Measurements from ENCODE around the gene TNFSF13.
A peak's percentile ranks its signal among the peaks of the same experiment; 100 is the strongest.

Gene TNFSF13

GRCh38 chr17:7575959-7576358 is 17.4 kb downstream of the TNFSF13 start:
- no peak for DNase-seq

- no peak for DNase-seq
These were observed 17.9 kb downstream of the TNFSF13 start for GRCh38 chr17:7576432-7576937.

GRCh38 chr17:7577327-7578199 is 19.0 kb downstream of the TNFSF13 start:
- DNase-seq: no peak

GRCh38 chr17:7579001-7579833 is 20.7 kb downstream of the TNFSF13 start, which contains the start of gene CD68:
CD68 (plus strand) TSS chr17:7579638; CDS start chr17:7579678, 40 bp downstream.
- DNase-seq: peak; percentile 63

GRCh38 chr17:7579834-7580603 is 21.5 kb downstream of the TNFSF13 start:
- no peak for DNase-seq

GRCh38 chr17:7580604-7581575 is 22.3 kb downstream of the TNFSF13 start:
- DNase-seq: no peak

GRCh38 chr17:7582396-7583252 is 24.1 kb downstream of the TNFSF13 start:
- no peak for DNase-seq

- DNase-seq: peak; percentile 99
These were observed 24.9 kb downstream of the TNFSF13 start, which contains the start of gene MPDU1 for GRCh38 chr17:7583253-7584109. MPDU1 (plus strand) TSS chr17:7583852; CDS start chr17:7583863, 11 bp downstream.

- DNase-seq: no peak
These were observed 28.3 kb downstream of the TNFSF13 start for GRCh38 chr17:7586673-7587419.

- DNase-seq: no peak
These were observed 29.0 kb downstream of the TNFSF13 start for GRCh38 chr17:7587420-7588151.

- no peak for DNase-seq
These were observed 30.1 kb downstream of the TNFSF13 start for GRCh38 chr17:7588553-7589203.

GRCh38 chr17:7589204-7589868 is 30.8 kb downstream of the TNFSF13 start:
- DNase-seq: peak; percentile 82

GRCh38 chr17:7589891-7590691 is 31.5 kb downstream of the TNFSF13 start, which contains the start of gene SOX15:
SOX15 (minus strand) TSS chr17:7590094; CDS start chr17:7589676, 418 bp downstream.
- no peak for DNase-seq

- DNase-seq: no peak
These were observed 32.2 kb downstream of the TNFSF13 start for GRCh38 chr17:7590743-7591142.

- DNase-seq: no peak
These were observed 33.0 kb downstream of the TNFSF13 start for GRCh38 chr17:7591596-7591995.

Data from left hindlimb (tissue), 1 donor.